ENCODE data around the gene CFAP410. TPM values are rescaled to one million over a fixed set of nuclear protein-coding genes. Genes with fewer than 3 reads are reported as not detected.
"Not testable (repeated sequence)": the region's sequence is repeated elsewhere in the genome, so short reads cannot be mapped to it uniquely, and the experiment has no call there.

CFAP410 gene
- total and polyA plus RNA-seq, 2 donors (not counting 1 experiment from before 2014, with no cell fraction given), result 69.2 to 98.8 TPM

GRCh38 chr21:44361903-44362302 is 22.7 kb upstream of the CFAP410 start:
- DNase-seq; H4K20me1 ChIP-seq (ENCODE audit: control insufficient read depth, insufficient read depth, low read length, poor library complexity, severe bottlenecking); H3K36me3 ChIP-seq (replicated peaks in 1 of 2; ENCODE audit: control extremely low read depth in 1 of 2, control insufficient read depth in 1 of 2, extremely low read depth in 1 of 2, insufficient read depth in 2 of 2, low read length in 1 of 2); H2AFZ ChIP-seq (ENCODE audit: insufficient read depth, low read depth, low read length, poor library complexity, severe bottlenecking); H3K4me1 Mint-ChIP-seq; H3K27ac ChIP-seq (ENCODE audit: low read length in 2 of 2); H3K27ac Mint-ChIP-seq; ATAC-seq (ENCODE audit: low read depth); H3K4me3 Mint-ChIP-seq; H3K4me3 ChIP-seq (ENCODE audit: control extremely low read depth in 1 of 5, extremely low read depth in 1 of 5, insufficient read depth in 1 of 5, low read depth in 2 of 5, low read length in 4 of 5); H3K4me2 ChIP-seq (replicated peaks; ENCODE audit: low read depth, low read length, poor library complexity, severe bottlenecking); H3K9ac ChIP-seq (ENCODE audit: low read length); H3K4me1 ChIP-seq (ENCODE audit: control insufficient read depth in 2 of 2, insufficient read depth in 2 of 2, low read length in 2 of 2); H3K27me3 ChIP-seq (replicated peaks in 1 of 4; ENCODE audit: control extremely low read depth in 1 of 4, control insufficient read depth in 3 of 4, insufficient read depth in 4 of 4, low read length in 3 of 4); H3K27me3 Mint-ChIP-seq; H3K9me3 Mint-ChIP-seq (ENCODE audit: insufficient read depth); intact Hi-C loops (cut with micrococcal nuclease): not testable (repeated sequence)
- H3K9me3 ChIP-seq (ENCODE audit: control extremely low read depth in 1 of 3, control insufficient read depth in 2 of 3, insufficient read depth in 1 of 3, low read length in 2 of 3), result peaks cover 0 to 10% (median 0%) of the 10 kb centered on the region in 3 donors
- H3K79me2 ChIP-seq (ENCODE audit: control insufficient read depth, insufficient read depth, low read length), result peaks cover 13% of the 10 kb centered on the region
- ChIA-PET CTCF (interaction anchor here (1.1 kb wide), 1 partner anchor 30 kb away, joined by 3 read pairs; no protein-coding TSS in a partner anchor), POLR2A (interaction anchor here (0.6 kb wide), 1 partner anchor 124 kb away, joined by 5 read pairs; no protein-coding TSS in a partner anchor)
- WGBS (ENCODE audit: insufficient coverage), result no CpG with 5 or more reads among the region's 5 CpGs

- H3K9me3 Mint-ChIP-seq (ENCODE audit: insufficient read depth), result peaks cover 5% of the 10 kb centered on the region
- CTCF ChIA-PET, result interaction anchor here (1.2 kb wide), 1 partner anchor 62 kb away, joined by 3 read pairs; no protein-coding TSS in a partner anchor
- POLR2A ChIA-PET, result no interaction called here
- Histone ChIP-seq H3K9ac (ENCODE audit: low read length) (no peak overlapping the region), H3K9me3 (ENCODE audit: control extremely low read depth in 1 of 3, control insufficient read depth in 2 of 3, insufficient read depth in 1 of 3, low read length in 2 of 3) (peaks cover 0 to 13% (median 0%) of the 10 kb centered on the region in 3 donors), H3K4me1 (ENCODE audit: control insufficient read depth in 2 of 2, insufficient read depth in 2 of 2, low read length in 2 of 2) (peaks cover 14 to 18% of the 10 kb centered on the region in 2 donors), H3K4me2 (replicated peaks; ENCODE audit: low read depth, low read length, poor library complexity, severe bottlenecking) (peak overlapping the region; percentile 64), H4K20me1 (ENCODE audit: control insufficient read depth, insufficient read depth, low read length, poor library complexity, severe bottlenecking) (no peaks in the 10 kb centered on the region), H2AFZ (ENCODE audit: insufficient read depth, low read depth, low read length, poor library complexity, severe bottlenecking) (peak overlapping the region; percentile 65), H3K36me3 (replicated peaks in 1 of 2; ENCODE audit: control extremely low read depth in 1 of 2, control insufficient read depth in 1 of 2, extremely low read depth in 1 of 2, insufficient read depth in 2 of 2, low read length in 1 of 2) (peaks cover 0 to 4% of the 10 kb centered on the region in 2 experiments), H3K79me2 (ENCODE audit: control insufficient read depth, insufficient read depth, low read length) (peaks cover 6% of the 10 kb centered on the region), H3K27me3 (replicated peaks in 1 of 4; ENCODE audit: control extremely low read depth in 1 of 4, control insufficient read depth in 3 of 4, insufficient read depth in 4 of 4, low read length in 3 of 4) (no peaks in the 10 kb centered on the region), H3K4me3 (ENCODE audit: control extremely low read depth in 1 of 5, extremely low read depth in 1 of 5, insufficient read depth in 1 of 5, low read depth in 2 of 5, low read length in 4 of 5) (peak overlapping the region in 4 of 5 experiments; percentile 0 to 30 (median 18)), H3K27ac (ENCODE audit: low read length in 2 of 2) (peak overlapping the region in 1 of 2 donors; percentile 31)
- H3K27ac Mint-ChIP-seq, result no peak overlapping the region
- DNase-seq (peak; percentile 44), ATAC-seq (ENCODE audit: low read depth) (peak; percentile 47)
- H3K27me3 Mint-ChIP-seq, result no peaks in the 10 kb centered on the region
- intact Hi-C loops (cut with micrococcal nuclease), result no loop called here
- H3K4me1 Mint-ChIP-seq, result peaks cover 23% of the 10 kb centered on the region
- TF ChIP-seq EZH2 (IDR thresholded peaks at IDR 0.05; ENCODE audit: borderline replicate concordance, insufficient read depth, low read depth, low read length, poor library complexity, severe bottlenecking) (no peak), CTCF (IDR thresholded peaks at IDR 0.05) (peak; percentile 28)
- H3K4me3 Mint-ChIP-seq, result peak overlapping the region; percentile 59
- WGBS (ENCODE audit: insufficient coverage), result 0% methylated on average over 2 of the region's 8 CpGs
Measured at GRCh38 chr21:44360159-44360558, 21.0 kb upstream of the CFAP410 start.

Measured in B cell (primary cell).